Measurements from ENCODE around the gene LRRC4C.

Gene LRRC4C

GRCh38 chr11:40797981-40798380, 661.5 kb downstream of the LRRC4C start:
- H3K4me1 ChIP-seq (ENCODE audit: control insufficient read depth, insufficient read depth, low read depth, low read length): no peaks in the 10 kb centered on the region

GRCh38 chr11:40787224-40787623, 672.2 kb downstream of the LRRC4C start:
- no peak overlapping the region for H2BK5ac ChIP-seq (ENCODE audit: low read depth, low read length, poor library complexity, severe bottlenecking)
- no peak overlapping the region for H4K91ac ChIP-seq (ENCODE audit: low read length)
- no peak overlapping the region for H3K4ac ChIP-seq (ENCODE audit: low read depth in 1 of 2, low read length in 2 of 2)
- no peak overlapping the region for H2AK5ac ChIP-seq (ENCODE audit: low read length, severe bottlenecking)
- H3K14ac ChIP-seq (ENCODE audit: low read length in 2 of 2): no peak overlapping the region
- H3K79me1 ChIP-seq (replicated peaks; ENCODE audit: low read length, poor library complexity, severe bottlenecking): no peaks in the 10 kb centered on the region
- H3K4me1 ChIP-seq (ENCODE audit: control insufficient read depth, insufficient read depth, low read depth, low read length): no peaks in the 10 kb centered on the region
- no peak overlapping the region for H3K23ac ChIP-seq (ENCODE audit: low read length in 2 of 2)
- H4K8ac ChIP-seq (ENCODE audit: low read length): no peak overlapping the region
- H3K36me3 ChIP-seq (ENCODE audit: control insufficient read depth in 1 of 2, insufficient read depth in 2 of 2, low read depth in 1 of 2, low read length in 2 of 2): no peaks in the 10 kb centered on the region
- no peak overlapping the region for H3K18ac ChIP-seq (ENCODE audit: low read depth in 1 of 2, low read length in 2 of 2)
- no peak overlapping the region for H3K4me2 ChIP-seq (ENCODE audit: low read length, poor library complexity, severe bottlenecking)
- DNase-seq: no peak
- no peak overlapping the region for H2BK120ac ChIP-seq (ENCODE audit: low read depth, low read length)
- no peak overlapping the region for H3K4me3 ChIP-seq (ENCODE audit: insufficient read depth in 1 of 2, low read depth in 1 of 2, low read length in 2 of 2)
- no peak overlapping the region for H2AFZ ChIP-seq (ENCODE audit: low read depth, low read length)
- H3K27me3 ChIP-seq (ENCODE audit: control insufficient read depth in 1 of 2, insufficient read depth in 1 of 2, low read length in 2 of 2): no peaks in the 10 kb centered on the region
- 57% methylated on average over 5 of the region's 5 CpGs for WGBS
- H2BK15ac ChIP-seq (ENCODE audit: low read depth, poor library complexity, severe bottlenecking): no peak overlapping the region
- no peak overlapping the region for H3K27ac ChIP-seq (ENCODE audit: low read length, poor library complexity, severe bottlenecking)
- no peak overlapping the region for H3K9ac ChIP-seq (ENCODE audit: low read length)
- peaks cover 2% of the 10 kb centered on the region for H3K9me3 ChIP-seq (ENCODE audit: control insufficient read depth, low read length)
- H2BK12ac ChIP-seq (ENCODE audit: low read length in 2 of 2): no peak overlapping the region

More at GRCh38 chr11:40797981-40798380, 661.5 kb downstream of the LRRC4C start:
- H2BK5ac ChIP-seq (ENCODE audit: low read depth, low read length, poor library complexity, severe bottlenecking): no peak overlapping the region
- H3K14ac ChIP-seq (ENCODE audit: low read length in 2 of 2): no peak overlapping the region
- no peaks in the 10 kb centered on the region for H3K36me3 ChIP-seq (ENCODE audit: control insufficient read depth in 1 of 2, insufficient read depth in 2 of 2, low read depth in 1 of 2, low read length in 2 of 2)
- H2AK5ac ChIP-seq (ENCODE audit: low read length, severe bottlenecking): no peak overlapping the region
- no peak overlapping the region for H4K91ac ChIP-seq (ENCODE audit: low read length)
- no peak overlapping the region for H2BK120ac ChIP-seq (ENCODE audit: low read depth, low read length)
- H3K27ac ChIP-seq (ENCODE audit: low read length, poor library complexity, severe bottlenecking): no peak overlapping the region
- H3K4me3 ChIP-seq (ENCODE audit: insufficient read depth in 1 of 2, low read depth in 1 of 2, low read length in 2 of 2): no peak overlapping the region
- no peak overlapping the region for H2BK12ac ChIP-seq (ENCODE audit: low read length in 2 of 2)
- H2BK15ac ChIP-seq (ENCODE audit: low read depth, poor library complexity, severe bottlenecking): no peak overlapping the region
- no peak overlapping the region for H3K18ac ChIP-seq (ENCODE audit: low read depth in 1 of 2, low read length in 2 of 2)
- H3K27me3 ChIP-seq (ENCODE audit: control insufficient read depth in 1 of 2, insufficient read depth in 1 of 2, low read length in 2 of 2): no peaks in the 10 kb centered on the region
- peaks cover 3% of the 10 kb centered on the region for H3K9me3 ChIP-seq (ENCODE audit: control insufficient read depth, low read length)
- H3K9ac ChIP-seq (ENCODE audit: low read length): no peak overlapping the region
- DNase-seq: no peak
- no peak overlapping the region for H3K4me2 ChIP-seq (ENCODE audit: low read length, poor library complexity, severe bottlenecking)
- H4K8ac ChIP-seq (ENCODE audit: low read length): no peak overlapping the region
- no CpG with 5 or more reads among the region's 1 CpG for WGBS
- no peaks in the 10 kb centered on the region for H3K79me1 ChIP-seq (replicated peaks; ENCODE audit: low read length, poor library complexity, severe bottlenecking)
- no peak overlapping the region for H2AFZ ChIP-seq (ENCODE audit: low read depth, low read length)
- H3K4ac ChIP-seq (ENCODE audit: low read depth in 1 of 2, low read length in 2 of 2): no peak overlapping the region
- no peak overlapping the region for H3K23ac ChIP-seq (ENCODE audit: low read length in 2 of 2)

GRCh38 chr11:40763046-40763445, 696.4 kb downstream of the LRRC4C start:
- H2BK15ac ChIP-seq (ENCODE audit: low read depth, poor library complexity, severe bottlenecking): no peak overlapping the region

GRCh38 chr11:40759341-40759740, 700.1 kb downstream of the LRRC4C start:
- Histone ChIP-seq H3K36me3 (ENCODE audit: control insufficient read depth in 1 of 2, insufficient read depth in 2 of 2, low read depth in 1 of 2, low read length in 2 of 2) (no peaks in the 10 kb centered on the region), H3K79me1 (replicated peaks; ENCODE audit: low read length, poor library complexity, severe bottlenecking) (no peaks in the 10 kb centered on the region), H3K9me3 (ENCODE audit: control insufficient read depth, low read length) (peaks cover 8% of the 10 kb centered on the region), H3K18ac (ENCODE audit: low read depth in 1 of 2, low read length in 2 of 2) (no peak overlapping the region), H3K4ac (ENCODE audit: low read depth in 1 of 2, low read length in 2 of 2) (no peak overlapping the region), H3K27me3 (ENCODE audit: control insufficient read depth in 1 of 2, insufficient read depth in 1 of 2, low read length in 2 of 2) (no peaks in the 10 kb centered on the region), H3K23ac (ENCODE audit: low read length in 2 of 2) (no peak overlapping the region), H3K27ac (ENCODE audit: low read length, poor library complexity, severe bottlenecking) (no peak overlapping the region), H2BK5ac (ENCODE audit: low read depth, low read length, poor library complexity, severe bottlenecking) (no peak overlapping the region), H2BK12ac (ENCODE audit: low read length in 2 of 2) (no peak overlapping the region), H3K4me1 (ENCODE audit: control insufficient read depth, insufficient read depth, low read depth, low read length) (no peaks in the 10 kb centered on the region), H3K14ac (ENCODE audit: low read length in 2 of 2) (no peak overlapping the region), H2BK120ac (ENCODE audit: low read depth, low read length) (no peak overlapping the region), H2AK5ac (ENCODE audit: low read length, severe bottlenecking) (no peak overlapping the region), H4K8ac (ENCODE audit: low read length) (no peak overlapping the region), H2BK15ac (ENCODE audit: low read depth, poor library complexity, severe bottlenecking) (no peak overlapping the region), H3K9ac (ENCODE audit: low read length) (no peak overlapping the region), H2AFZ (ENCODE audit: low read depth, low read length) (no peak overlapping the region), H4K91ac (ENCODE audit: low read length) (no peak overlapping the region), H3K4me3 (ENCODE audit: insufficient read depth in 1 of 2, low read depth in 1 of 2, low read length in 2 of 2) (no peak overlapping the region), H3K4me2 (ENCODE audit: low read length, poor library complexity, severe bottlenecking) (no peak overlapping the region)
- 75% methylated on average over 2 of the region's 3 CpGs for WGBS
- no peak for DNase-seq

More at GRCh38 chr11:40763046-40763445, 696.4 kb downstream of the LRRC4C start:
- no peak for DNase-seq
- no peaks in the 10 kb centered on the region for H3K27me3 ChIP-seq (ENCODE audit: control insufficient read depth in 1 of 2, insufficient read depth in 1 of 2, low read length in 2 of 2)
- no peak overlapping the region for H3K23ac ChIP-seq (ENCODE audit: low read length in 2 of 2)
- no peak overlapping the region for H2AFZ ChIP-seq (ENCODE audit: low read depth, low read length)
- H3K79me1 ChIP-seq (replicated peaks; ENCODE audit: low read length, poor library complexity, severe bottlenecking): no peaks in the 10 kb centered on the region
- H4K91ac ChIP-seq (ENCODE audit: low read length): no peak overlapping the region
- H3K36me3 ChIP-seq (ENCODE audit: control insufficient read depth in 1 of 2, insufficient read depth in 2 of 2, low read depth in 1 of 2, low read length in 2 of 2): no peaks in the 10 kb centered on the region
- H2BK12ac ChIP-seq (ENCODE audit: low read length in 2 of 2): no peak overlapping the region
- H4K8ac ChIP-seq (ENCODE audit: low read length): no peak overlapping the region
- H3K9ac ChIP-seq (ENCODE audit: low read length): no peak overlapping the region
- no peak overlapping the region for H3K4ac ChIP-seq (ENCODE audit: low read depth in 1 of 2, low read length in 2 of 2)
- H3K18ac ChIP-seq (ENCODE audit: low read depth in 1 of 2, low read length in 2 of 2): no peak overlapping the region
- H3K4me3 ChIP-seq (ENCODE audit: insufficient read depth in 1 of 2, low read depth in 1 of 2, low read length in 2 of 2): no peak overlapping the region
- peaks cover 3% of the 10 kb centered on the region for H3K9me3 ChIP-seq (ENCODE audit: control insufficient read depth, low read length)
- no peak overlapping the region for H2AK5ac ChIP-seq (ENCODE audit: low read length, severe bottlenecking)
- no peak overlapping the region for H3K4me2 ChIP-seq (ENCODE audit: low read length, poor library complexity, severe bottlenecking)
- no peak overlapping the region for H2BK5ac ChIP-seq (ENCODE audit: low read depth, low read length, poor library complexity, severe bottlenecking)
- H3K27ac ChIP-seq (ENCODE audit: low read length, poor library complexity, severe bottlenecking): no peak overlapping the region
- H3K14ac ChIP-seq (ENCODE audit: low read length in 2 of 2): no peak overlapping the region
- H2BK120ac ChIP-seq (ENCODE audit: low read depth, low read length): no peak overlapping the region
- H3K4me1 ChIP-seq (ENCODE audit: control insufficient read depth, insufficient read depth, low read depth, low read length): no peaks in the 10 kb centered on the region

Data from mesenchymal stem cell (in vitro differentiated cells and primary cell).